GM21447 (cell line): ENCODE data around the gene RFC1.

ENCODE experiments used
- ATAC-seq: cut with Tn5 transposase; IDR thresholded peaks from one replicate; pipeline ENCODE4 v1.9.1; 2021; ENCODE audit not compliant: unreplicated experiment

Gene RFC1

GRCh38 chr4:39255266-39255665 lies 110.9 kb downstream of the RFC1 start:
- ATAC-seq = no peak

GRCh38 chr4:39243462-39243861 lies 122.7 kb downstream of the RFC1 start:
- ATAC-seq = no peak
